D721Med (cell line): ENCODE measurements around the gene BNC2.

Experiments used
- DNase-seq: peaks from one replicate; pipeline ENCODE4 v3.0.0; 2011; ENCODE audit warnings: low spot score; ENCODE audit not compliant: insufficient read length
- FAIRE-seq: peaks from 2 replicates; lab custom pipeline; 2011; peaks lifted over from hg19 to GRCh38; lab: Jason Lieb, UNC
- CTCF ChIP-seq: IDR thresholded peaks from 2 replicates; pipeline ENCODE4 v1.5.1; 2012; ENCODE audit warnings: mild to moderate bottlenecking, control low read depth; ENCODE audit not compliant: insufficient read depth; ENCODE audit errors: missing control alignments

BNC2 gene

GRCh38 chr9:16708656-16709435 lies 161.6 kb downstream of the BNC2 start:
- DNase-seq (no peak), FAIRE-seq (no peak)
- TF ChIP-seq CTCF = no peak

- DNase-seq (no peak), FAIRE-seq (no peak)
- TF ChIP-seq CTCF = no peak
These were observed 165.3 kb downstream of the BNC2 start for GRCh38 chr9:16705111-16705604.

- no peak for TF ChIP-seq CTCF
- DNase-seq (no peak), FAIRE-seq (no peak)
These were observed 166.1 kb downstream of the BNC2 start for GRCh38 chr9:16704116-16705110.

GRCh38 chr9:16701347-16701746 lies 169.1 kb downstream of the BNC2 start:
- no peak for TF ChIP-seq CTCF
- no peak for FAIRE-seq
- no peak for DNase-seq

- TF ChIP-seq CTCF = no peak
- FAIRE-seq = no peak
These were observed 176.9 kb downstream of the BNC2 start for GRCh38 chr9:16693616-16694015.

GRCh38 chr9:16690628-16691027 lies 179.8 kb downstream of the BNC2 start:
- DNase-seq (no peak), FAIRE-seq (no peak)
- TF ChIP-seq CTCF = no peak

More at GRCh38 chr9:16693616-16694015, 176.9 kb downstream of the BNC2 start:
- DNase-seq = no peak
